GM23248 (cell line): ENCODE data around the gene WDR91.

Experiments
- EZH2 ChIP-seq: fragments of 200-600 bp; sonication (generic); IDR thresholded peaks from 2 replicates; pipeline ENCODE4 v1.6.1; 2018; ENCODE audit warnings: antibody characterized with exemption, mild to moderate bottlenecking; ENCODE audit not compliant: insufficient read depth, poor library complexity, severe bottlenecking
- EZH2phosphoT487 ChIP-seq: fragments of 200-600 bp; sonication (generic); IDR thresholded peaks from 2 replicates; pipeline ENCODE4 v1.6.1; 2018; ENCODE audit warnings: antibody characterized with exemption, moderate library complexity, mild to moderate bottlenecking, low read depth; ENCODE audit not compliant: insufficient read depth

GRCh38 chr7:135143885-135144668 is 67.2 kb downstream of the WDR91 start:
- no peak for TF ChIP-seq EZH2
- TF ChIP-seq EZH2phosphoT487: no peak
